ENCODE data around the gene ALDH16A1. TPM values are rescaled to one million over a fixed set of nuclear protein-coding genes. Genes with fewer than 3 reads are reported as not detected.

The ALDH16A1 gene
- 21.4 to 25.6 TPM (median 24.4 TPM) in 3 replicates for total RNA-seq

DNA sequence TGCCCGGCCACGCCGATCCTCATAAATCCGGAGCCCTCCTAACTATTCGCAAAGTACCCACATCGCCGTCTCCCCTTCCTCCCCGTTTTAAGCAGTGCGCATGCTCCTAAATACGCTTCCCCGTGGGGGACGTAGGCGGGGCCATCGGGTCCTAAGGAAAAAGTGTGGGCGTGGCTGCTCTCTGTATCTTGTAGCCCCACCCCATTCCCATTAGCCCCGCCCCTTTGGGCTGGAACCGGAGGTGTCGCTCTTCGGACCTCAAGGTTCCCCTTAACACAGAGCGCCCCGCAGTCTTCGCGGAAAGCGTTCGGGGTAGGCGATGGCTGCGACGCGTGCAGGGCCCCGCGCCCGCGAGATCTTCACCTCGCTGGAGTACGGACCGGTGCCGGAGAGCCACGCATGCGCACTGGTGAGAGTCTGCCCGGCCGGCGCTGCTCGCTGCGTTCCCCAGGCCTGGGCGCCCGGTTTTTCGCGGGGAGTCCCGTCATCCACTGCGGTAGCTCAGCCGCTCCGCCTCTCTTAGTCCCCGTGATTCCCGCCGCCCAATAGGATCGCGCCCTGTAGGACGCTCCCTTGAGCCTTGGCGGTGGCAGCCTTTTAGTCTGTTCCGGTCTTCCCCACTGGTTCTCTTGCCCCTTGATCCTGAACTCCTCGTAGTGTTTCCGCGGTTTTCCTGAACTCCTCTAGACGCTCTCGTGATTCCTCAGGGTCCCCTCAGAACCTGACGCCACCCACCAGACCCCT lies at the start of gene ALDH16A1:
Gene ALDH16A1 (plus strand): TSS at position 213 of the 744 bp plus-strand sequence. CDS start 107 bp downstream, at position 320.
- Mint-ChIP-seq H3K36me3 (peaks cover 14% of the 10 kb centered on the region), H3K27ac (peak within 1 kb of the TSS; percentile 100), H3K9me3 (no peaks in the 10 kb centered on the region), H3K27me3 (ENCODE audit: low read depth) (no peaks in the 10 kb centered on the region), H3K4me3 (peak within 1 kb of the TSS; percentile 85), H3K4me1 (peaks cover 18% of the 10 kb centered on the region)
- TF ChIP-seq, protein P1, sequence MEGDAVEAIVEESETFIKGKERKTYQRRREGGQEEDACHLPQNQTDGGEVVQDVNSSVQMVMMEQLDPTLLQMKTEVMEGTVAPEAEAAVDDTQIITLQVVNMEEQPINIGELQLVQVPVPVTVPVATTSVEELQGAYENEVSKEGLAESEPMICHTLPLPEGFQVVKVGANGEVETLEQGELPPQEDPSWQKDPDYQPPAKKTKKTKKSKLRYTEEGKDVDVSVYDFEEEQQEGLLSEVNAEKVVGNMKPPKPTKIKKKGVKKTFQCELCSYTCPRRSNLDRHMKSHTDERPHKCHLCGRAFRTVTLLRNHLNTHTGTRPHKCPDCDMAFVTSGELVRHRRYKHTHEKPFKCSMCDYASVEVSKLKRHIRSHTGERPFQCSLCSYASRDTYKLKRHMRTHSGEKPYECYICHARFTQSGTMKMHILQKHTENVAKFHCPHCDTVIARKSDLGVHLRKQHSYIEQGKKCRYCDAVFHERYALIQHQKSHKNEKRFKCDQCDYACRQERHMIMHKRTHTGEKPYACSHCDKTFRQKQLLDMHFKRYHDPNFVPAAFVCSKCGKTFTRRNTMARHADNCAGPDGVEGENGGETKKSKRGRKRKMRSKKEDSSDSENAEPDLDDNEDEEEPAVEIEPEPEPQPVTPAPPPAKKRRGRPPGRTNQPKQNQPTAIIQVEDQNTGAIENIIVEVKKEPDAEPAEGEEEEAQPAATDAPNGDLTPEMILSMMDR (IDR thresholded peaks at IDR 0.05; ENCODE audit: unreplicated experiment) = no peak
- DNase-seq (ENCODE audit: low spot score in 2 of 2, unreplicated experiment in 2 of 2) = peak; percentile 97 to 99

DNA sequence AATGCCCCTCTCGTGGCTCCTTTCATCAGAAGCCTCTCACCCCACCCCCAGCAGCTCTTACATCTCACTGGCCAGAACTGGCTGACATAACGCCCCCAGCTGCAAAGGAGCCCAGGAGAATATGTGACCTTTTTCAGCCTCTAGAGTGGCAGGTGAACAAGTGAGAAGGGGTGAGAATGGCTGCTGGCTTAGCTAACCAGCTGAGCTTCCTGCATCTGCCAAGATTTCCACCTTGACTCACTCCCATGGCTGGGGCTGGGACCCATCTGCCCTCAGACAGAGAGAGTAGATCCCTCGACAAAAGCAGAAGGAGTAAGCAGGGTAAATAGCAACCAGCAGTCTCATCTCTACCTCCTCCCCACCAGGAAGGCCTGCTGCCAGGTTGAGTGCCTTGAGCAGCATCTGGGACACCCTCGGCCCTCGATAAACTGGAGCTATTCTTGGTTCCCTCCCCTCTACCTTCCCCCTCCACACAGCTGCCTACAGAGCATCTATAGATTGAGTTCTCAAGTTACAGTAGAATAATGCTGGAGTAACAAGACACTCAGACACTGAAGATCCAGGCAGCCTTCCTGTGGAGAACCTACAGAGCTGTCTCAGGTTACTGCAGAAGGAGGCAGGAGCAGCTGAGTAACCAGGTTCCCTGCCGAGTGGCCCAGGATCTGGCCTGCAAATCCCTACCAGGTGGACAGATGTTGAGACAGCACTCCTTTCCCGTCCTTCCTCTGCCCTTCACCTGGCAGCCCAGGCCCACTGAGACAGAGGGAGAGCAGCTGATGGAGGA lies 49.4 kb upstream of the ALDH16A1 start:
- TF ChIP-seq, protein P1 (IDR thresholded peaks at IDR 0.05; ENCODE audit: unreplicated experiment) = no peak
- Mint-ChIP-seq H3K27me3 (ENCODE audit: low read depth) (peaks cover 13% of the 10 kb centered on the region), H3K4me1 (peaks cover 13% of the 10 kb centered on the region), H3K27ac (peak overlapping the region; percentile 74), H3K9me3 (no peaks in the 10 kb centered on the region), H3K36me3 (no peaks in the 10 kb centered on the region), H3K4me3 (no peak overlapping the region)
- DNase-seq (ENCODE audit: low spot score in 2 of 2, unreplicated experiment in 2 of 2) = peak in 1 of 2 experiments; percentile 45

DNA sequence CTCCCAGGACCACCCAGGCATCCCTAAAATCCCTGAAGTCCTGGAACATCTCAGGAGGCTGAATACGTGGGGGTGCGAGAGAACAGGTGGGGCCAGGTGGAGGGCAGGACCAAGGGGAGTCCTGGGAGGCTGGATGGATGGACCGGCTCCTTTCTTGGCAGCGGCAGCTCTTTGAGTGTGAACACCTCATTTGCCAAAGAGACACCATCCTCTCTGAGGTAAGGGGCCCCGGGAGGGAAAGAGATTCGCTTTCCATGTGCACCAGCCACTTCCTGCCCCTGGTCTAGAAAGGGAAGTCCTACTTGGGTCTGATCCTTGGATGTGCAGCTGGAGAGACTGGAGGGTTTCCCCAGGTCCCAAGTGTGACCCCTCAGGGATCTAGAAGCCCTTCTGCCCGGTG lies 45.9 kb upstream of the ALDH16A1 start:
- Mint-ChIP-seq H3K4me1 (peaks cover 13% of the 10 kb centered on the region), H3K27me3 (ENCODE audit: low read depth) (peaks cover 23% of the 10 kb centered on the region), H3K9me3 (no peaks in the 10 kb centered on the region), H3K27ac (no peak overlapping the region), H3K4me3 (no peak overlapping the region), H3K36me3 (no peaks in the 10 kb centered on the region)
- TF ChIP-seq, protein P1 (IDR thresholded peaks at IDR 0.05; ENCODE audit: unreplicated experiment) = no peak
- DNase-seq (ENCODE audit: low spot score in 2 of 2, unreplicated experiment in 2 of 2) = no peak

DNA sequence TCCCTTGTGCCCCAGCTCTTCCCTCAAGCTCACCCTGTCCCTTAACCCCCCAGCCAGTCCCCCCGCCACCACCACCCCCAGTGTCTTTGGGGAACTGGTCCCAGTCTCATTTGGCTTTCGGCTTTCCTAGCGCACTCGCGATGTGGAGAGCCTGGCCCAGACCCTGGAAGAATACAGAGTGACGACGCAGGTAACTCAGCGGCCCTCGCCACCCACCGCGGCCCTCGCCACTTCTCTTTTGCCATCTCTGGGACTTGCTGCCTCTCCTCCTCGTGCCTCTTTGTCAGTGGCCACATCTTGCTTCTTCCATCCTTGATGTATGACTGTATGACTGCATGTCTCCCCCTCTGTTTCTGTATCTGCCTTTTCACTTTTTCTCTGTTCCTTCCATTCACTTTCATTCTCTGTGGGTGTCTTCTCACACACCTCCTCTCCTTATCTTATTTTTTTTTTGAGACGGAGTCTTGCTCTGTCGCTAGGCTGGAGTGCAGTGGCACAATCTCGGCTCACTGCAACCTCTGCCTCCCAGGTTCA lies 45.5 kb upstream of the ALDH16A1 start:
- Mint-ChIP-seq H3K36me3 (no peaks in the 10 kb centered on the region), H3K4me1 (peaks cover 17% of the 10 kb centered on the region), H3K4me3 (no peak overlapping the region), H3K9me3 (no peaks in the 10 kb centered on the region), H3K27ac (no peak overlapping the region), H3K27me3 (ENCODE audit: low read depth) (peaks cover 26% of the 10 kb centered on the region)
- DNase-seq (ENCODE audit: low spot score in 2 of 2, unreplicated experiment in 2 of 2) = no peak
- TF ChIP-seq, protein P1 (IDR thresholded peaks at IDR 0.05; ENCODE audit: unreplicated experiment) = no peak

DNA sequence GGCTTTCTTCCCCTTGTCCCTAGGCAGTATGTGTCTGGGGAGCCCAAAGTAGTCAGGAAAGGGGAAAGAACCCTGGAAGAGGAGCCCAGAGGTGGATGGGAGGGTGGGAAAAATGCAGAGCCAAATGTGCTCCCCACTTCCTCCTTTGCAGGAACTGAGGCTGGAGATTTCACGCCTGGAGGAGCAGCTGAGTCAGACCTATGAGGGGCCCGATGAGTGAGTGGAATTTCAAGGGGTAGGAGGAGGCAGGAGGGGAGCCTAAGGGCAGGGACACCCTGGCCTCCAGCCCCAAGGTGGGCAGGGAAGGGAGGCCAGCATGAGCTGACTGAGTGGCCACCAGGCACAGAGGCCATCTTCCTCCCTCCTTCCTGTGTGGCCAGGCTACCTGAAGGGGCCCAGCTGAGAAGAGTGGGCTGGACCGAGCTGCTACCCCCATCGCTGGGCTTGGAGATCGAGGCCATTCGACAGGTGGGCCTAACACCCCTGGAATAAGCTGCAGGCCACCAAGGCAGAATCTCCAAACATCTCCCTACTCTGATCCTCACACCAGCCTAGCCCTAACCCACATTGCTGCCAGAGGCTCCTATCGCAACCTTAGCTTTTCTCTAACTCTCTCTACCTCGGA lies 44.1 kb upstream of the ALDH16A1 start:
- no peaks in the 10 kb centered on the region for H3K9me3 Mint-ChIP-seq
- DNase-seq (ENCODE audit: low spot score in 2 of 2, unreplicated experiment in 2 of 2) = no peak
- H3K27ac Mint-ChIP-seq = no peak overlapping the region
- TF ChIP-seq, protein P1 (IDR thresholded peaks at IDR 0.05; ENCODE audit: unreplicated experiment) = no peak
- no peaks in the 10 kb centered on the region for H3K36me3 Mint-ChIP-seq
- peaks cover 23% of the 10 kb centered on the region for H3K4me1 Mint-ChIP-seq
- no peak overlapping the region for H3K4me3 Mint-ChIP-seq
- H3K27me3 Mint-ChIP-seq (ENCODE audit: low read depth) = peaks cover 28% of the 10 kb centered on the region

All from mesothelial cell of epicardium (in vitro differentiated cells).